ENCODE results near the gene P2RX2.

The P2RX2 gene

DNA sequence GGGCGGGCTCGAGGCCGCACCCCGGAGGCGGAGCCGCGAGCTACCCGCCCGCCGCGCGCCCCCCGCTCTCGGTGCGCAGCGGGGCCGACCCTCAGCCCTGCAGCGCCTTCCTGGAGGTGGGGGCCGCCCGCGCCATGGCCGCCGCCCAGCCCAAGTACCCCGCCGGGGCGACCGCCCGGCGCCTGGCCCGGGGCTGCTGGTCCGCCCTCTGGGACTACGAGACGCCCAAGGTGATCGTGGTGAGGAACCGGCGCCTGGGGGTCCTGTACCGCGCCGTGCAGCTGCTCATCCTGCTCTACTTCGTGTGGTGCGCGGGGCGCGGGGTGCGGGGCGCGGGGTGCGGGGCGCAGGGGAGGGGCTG is at the start of gene P2RX2:
Gene P2RX2 (plus strand): TSS at position 94 of the 361 bp plus-strand sequence. CDS start 41 bp downstream, at position 135.
- DNase-seq = no peak

DNA sequence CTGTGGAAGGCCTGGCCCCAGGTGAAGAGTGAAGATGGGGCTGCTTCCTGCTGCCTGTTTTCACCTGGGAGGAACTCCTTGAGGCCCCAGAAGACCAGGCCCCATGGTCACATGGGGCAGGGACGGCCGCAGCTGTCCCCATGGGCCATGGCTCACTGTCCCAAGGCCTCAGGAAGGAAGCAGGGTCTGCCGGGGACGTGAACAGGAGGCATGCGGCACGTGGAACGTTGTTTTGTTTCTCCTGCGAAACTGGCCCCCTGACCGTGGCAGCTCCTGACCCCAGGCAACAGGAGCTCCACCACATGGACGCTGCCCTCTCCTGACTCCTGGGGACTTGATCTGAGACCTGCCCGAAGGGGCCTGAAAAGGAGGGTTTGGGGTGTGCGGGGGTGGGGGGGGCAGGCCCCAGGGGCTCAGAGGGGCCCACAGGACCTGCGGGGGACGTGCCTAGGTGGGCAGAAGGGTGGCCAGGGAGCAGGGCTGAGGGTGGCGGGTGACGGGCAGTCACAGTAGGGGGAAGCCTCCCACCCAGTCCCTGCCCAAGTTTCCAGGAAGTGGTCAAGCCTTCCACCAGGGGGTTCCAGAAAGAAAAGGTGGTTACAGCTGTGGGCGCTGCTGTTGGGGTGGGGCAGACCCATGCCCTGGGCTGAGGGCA is 49.6 kb upstream of the P2RX2 start:
- no peak for DNase-seq

GRCh38 chr12:132569856-132570480 is 48.6 kb upstream of the P2RX2 start:
- no peak for DNase-seq

DNA sequence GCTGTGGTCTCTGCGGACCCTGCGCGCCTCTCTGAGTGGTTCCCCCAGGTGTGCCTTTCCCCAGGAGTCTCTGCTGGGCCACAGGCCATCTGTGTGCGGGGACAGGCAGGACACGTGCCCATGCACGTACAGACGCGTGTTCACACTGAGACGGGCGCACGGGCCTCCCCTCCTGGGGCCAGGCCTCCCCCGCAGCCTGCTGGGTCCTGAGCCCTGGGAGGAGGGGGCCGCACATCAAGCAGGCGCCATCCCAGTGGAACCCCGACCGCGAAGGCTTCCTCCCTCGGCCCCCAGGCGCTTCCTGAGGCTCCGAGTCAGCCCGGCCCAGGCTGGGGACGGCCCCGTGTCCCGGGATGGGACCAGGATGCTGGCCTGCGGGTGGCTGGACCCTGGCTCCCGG is 47.9 kb upstream of the P2RX2 start:
- no peak for DNase-seq

DNA sequence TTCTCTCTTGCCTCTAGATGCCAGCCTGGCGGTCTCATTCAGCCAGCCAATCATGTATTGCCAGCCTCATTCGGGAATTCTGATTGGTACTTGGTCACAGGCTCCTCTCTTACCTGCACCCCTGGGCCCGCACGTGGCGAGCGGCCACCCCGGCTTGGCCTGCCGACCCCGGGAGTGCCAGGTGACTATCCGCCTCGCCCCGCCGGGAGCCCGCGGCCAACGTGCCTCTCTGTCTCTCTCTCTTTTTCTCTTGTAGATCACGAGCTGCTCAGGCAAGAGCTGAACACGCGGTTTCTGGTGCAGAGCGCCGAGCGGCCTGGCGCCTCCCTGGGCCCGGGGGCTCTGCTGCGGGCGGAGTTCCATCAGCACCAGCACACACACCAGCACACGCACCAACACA is 47.5 kb upstream of the P2RX2 start:
- no peak for DNase-seq

GRCh38 chr12:132571598-132571997 is 47.0 kb upstream of the P2RX2 start:
- DNase-seq = no peak

DNA sequence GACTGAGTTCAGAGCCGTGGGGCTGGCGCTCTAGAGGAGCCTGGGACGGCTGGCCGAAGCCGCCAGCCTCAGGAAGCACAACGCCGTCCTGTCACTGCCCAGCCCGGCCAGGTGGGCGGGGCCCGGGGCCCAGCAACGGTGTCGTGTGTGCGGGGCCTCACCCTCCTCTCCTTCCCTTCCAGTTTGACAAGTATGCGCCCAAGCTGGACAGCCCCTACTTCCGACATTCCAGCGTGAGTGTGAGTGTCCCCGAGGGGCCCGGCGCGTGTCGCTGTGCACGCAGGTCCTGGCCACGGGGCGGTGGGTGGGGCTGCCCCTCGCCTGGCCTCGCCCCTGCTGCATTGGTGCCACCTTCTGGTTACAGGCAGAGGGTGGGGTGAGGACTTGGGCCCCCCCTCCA is 46.5 kb upstream of the P2RX2 start:
- no peak for DNase-seq

- no peak for DNase-seq
These were observed 45.5 kb upstream of the P2RX2 start for GRCh38 chr12:132572801-132573760.

GRCh38 chr12:132574271-132574996 is 44.1 kb upstream of the P2RX2 start:
- no peak for DNase-seq

- DNase-seq = no peak
These were observed 42.9 kb upstream of the P2RX2 start for GRCh38 chr12:132575661-132576060.

GRCh38 chr12:132576701-132577100 is 41.9 kb upstream of the P2RX2 start:
- no peak for DNase-seq

DNA sequence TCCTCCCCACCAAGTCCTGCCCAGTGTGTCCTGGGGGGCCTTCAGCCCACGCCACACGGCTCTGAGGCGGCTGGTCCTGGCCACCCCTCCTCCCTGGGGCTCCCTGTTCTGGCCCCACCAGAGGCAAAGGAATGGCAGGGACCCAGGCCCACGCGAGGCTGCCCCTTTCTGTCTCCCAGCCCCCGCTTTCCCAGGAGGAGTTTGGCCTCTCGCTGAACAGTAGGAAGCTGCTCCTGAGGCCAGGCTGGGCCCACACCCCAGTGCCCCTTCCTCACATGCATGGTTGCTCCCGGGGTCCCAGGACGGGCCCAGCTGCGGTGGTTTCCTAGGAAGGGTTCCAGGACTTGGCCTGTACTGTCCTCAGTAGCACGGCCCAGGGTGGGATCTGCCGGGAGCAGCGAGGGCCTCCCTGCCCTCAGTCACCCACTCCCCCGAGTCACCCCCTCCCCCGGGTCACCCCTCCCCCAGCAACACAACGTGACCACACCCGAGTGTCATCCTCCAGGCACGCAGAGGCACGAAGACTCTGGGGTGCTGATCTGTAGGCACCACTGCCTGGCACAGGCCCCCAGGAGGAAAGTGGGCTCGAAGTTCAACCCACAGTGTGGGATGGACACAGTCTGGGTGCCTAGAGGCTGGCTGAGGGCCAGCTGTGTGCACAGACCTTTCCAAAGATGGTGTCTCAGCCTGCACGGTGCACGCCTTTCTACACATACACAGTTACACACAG is 41.2 kb upstream of the P2RX2 start:
- DNase-seq = no peak

GRCh38 chr12:132578118-132578517 is 40.5 kb upstream of the P2RX2 start:
- no peak for DNase-seq

DNA sequence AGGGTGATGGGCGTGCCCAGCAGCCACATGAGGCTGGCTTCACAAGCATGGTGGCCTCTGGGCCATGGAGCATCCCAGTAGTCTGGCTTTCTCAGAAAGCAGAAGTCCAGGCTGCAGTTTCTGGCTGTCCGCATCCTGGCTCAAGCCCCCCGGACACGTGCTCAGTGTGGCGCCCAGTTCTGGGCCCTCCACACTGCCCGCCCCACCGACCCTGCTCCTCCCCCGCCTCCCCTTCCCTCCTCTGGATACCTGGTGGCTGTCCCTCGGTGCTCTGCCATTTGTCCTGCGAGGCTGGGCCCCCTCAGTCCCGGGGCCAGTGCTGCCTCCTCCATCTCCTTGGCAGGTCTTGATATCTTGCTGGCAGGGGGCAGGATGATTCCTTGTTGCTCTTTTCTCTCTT is 39.8 kb upstream of the P2RX2 start:
- DNase-seq = no peak

GRCh38 chr12:132579744-132580143 is 38.8 kb upstream of the P2RX2 start:
- no peak for DNase-seq

DNA sequence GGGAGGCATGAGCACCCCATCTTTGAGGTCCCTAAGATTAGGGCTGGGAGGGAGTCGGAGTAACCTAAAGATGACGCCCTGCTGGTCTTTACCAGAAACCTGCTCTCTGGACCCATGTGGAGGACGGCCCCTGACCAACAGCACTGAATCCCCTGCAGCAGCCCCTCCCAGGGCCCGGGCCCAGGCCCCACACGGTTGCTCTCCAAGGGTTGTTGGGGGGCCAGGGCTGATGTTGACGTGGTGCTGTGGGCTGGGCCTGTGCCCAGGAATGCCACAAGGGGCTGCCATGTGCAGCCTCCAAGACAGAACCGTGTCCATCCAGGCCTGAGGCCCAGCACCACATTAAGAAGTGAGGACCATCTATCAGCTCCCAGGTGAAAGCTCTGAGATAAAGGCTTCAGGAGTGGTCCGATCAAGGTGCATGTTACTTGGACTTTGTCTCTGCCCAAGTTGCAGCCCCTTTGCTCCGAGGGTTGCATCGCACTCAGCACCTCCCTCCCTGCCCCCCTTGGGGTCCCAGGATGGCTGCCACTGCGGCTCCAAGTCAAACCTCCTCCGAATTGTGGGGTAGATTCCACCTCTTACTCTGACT is 37.8 kb upstream of the P2RX2 start:
- DNase-seq = no peak

GRCh38 chr12:132581348-132582057 is 37.1 kb upstream of the P2RX2 start:
- DNase-seq = no peak

DNA sequence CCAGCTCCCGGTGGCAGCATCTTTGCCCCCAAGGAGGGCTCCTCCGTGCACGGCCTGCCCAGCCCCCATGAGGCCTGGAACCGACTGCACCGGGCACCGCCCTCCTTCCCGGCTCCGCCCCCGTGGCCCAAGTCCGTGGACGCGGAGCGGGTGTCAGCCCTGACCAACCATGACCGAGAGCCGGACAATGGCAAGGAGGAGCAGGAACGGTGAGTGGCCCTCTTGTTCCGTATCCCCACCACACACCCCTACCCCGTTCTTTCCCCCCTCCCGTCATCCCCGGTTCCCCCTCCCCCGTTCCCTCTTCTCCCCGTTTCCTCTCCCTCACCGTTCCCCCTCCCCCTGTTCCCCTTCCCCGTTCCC is 36.5 kb upstream of the P2RX2 start:
- no peak for DNase-seq

GRCh38 chr12:132582582-132583410 is 35.8 kb upstream of the P2RX2 start:
- no peak for DNase-seq

GRCh38 chr12:132583411-132583710 is 35.2 kb upstream of the P2RX2 start:
- no peak for DNase-seq

DNA sequence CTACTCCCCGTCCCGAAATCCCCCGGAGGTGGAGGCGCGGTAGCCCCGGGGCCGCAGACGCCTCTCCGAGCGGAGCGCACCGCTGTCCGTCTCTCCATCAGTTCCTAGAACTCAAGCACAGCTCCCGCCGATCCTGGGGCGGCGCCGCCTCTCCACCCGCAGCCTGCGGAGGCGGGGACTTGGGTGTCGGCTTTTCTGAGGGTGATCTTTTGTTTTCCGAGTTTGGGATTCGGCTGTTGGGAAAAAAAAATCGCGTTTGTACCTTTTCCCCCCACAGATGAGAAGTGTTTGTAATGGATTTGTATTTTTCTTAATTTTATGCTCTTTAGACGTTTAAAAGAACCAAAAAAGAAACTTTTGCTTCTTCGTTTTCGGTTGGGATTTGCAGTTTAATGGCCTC is 34.8 kb upstream of the P2RX2 start:
- no peak for DNase-seq
